Measurements from ENCODE around the gene DPEP2NB.

DNA sequence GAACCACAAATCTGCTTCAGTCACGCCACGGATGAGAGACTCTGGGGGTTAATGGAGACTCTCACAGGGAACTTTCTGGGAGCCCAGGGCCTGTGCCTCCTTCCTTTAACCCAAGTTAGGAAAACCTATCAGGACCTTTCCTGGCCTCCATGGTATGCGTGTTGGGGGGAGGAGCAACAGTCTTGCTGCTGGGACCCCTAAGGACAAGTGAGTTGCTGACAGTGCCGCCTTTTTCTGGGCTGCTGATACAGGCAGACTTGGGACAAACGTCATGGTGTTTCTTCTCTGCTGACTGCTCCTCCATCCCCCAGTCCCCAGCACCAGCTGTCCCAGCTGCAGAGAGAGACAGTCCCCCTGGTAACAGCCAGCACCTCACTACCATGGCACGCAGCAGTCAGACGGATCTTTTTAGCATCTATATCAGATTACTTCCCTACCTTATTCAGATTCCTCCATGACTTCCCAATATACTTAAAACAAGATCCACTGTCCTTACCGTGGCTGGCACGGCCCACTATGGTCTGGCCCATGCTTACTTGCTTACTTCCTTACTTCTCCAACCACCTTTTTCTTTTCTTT, 6.5 kb downstream of the DPEP2NB start:
- TF ChIP-seq, protein P1, sequence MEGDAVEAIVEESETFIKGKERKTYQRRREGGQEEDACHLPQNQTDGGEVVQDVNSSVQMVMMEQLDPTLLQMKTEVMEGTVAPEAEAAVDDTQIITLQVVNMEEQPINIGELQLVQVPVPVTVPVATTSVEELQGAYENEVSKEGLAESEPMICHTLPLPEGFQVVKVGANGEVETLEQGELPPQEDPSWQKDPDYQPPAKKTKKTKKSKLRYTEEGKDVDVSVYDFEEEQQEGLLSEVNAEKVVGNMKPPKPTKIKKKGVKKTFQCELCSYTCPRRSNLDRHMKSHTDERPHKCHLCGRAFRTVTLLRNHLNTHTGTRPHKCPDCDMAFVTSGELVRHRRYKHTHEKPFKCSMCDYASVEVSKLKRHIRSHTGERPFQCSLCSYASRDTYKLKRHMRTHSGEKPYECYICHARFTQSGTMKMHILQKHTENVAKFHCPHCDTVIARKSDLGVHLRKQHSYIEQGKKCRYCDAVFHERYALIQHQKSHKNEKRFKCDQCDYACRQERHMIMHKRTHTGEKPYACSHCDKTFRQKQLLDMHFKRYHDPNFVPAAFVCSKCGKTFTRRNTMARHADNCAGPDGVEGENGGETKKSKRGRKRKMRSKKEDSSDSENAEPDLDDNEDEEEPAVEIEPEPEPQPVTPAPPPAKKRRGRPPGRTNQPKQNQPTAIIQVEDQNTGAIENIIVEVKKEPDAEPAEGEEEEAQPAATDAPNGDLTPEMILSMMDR (IDR thresholded peaks at IDR 0.05; ENCODE audit: low read depth, low read length): no peak
- no peak for TF ChIP-seq EZH2phosphoT487 (IDR thresholded peaks at IDR 0.05; ENCODE audit: low read depth)

Measured in OCI-LY3 (cell line).